Stimulated activated memory B cell treated with anti-CD40 and anti-IgM and Interleukin-4, amounts not matched to agents 10 μg/mL and 1 μg/mL and 100 μg/mL, for 72 hours (primary cell): ENCODE data around the gene SIVA1.

ENCODE experiments used
- ATAC-seq: fragments of 150-1000 bp; cut with Tn5 transposase; 2 replicates; pipeline ENCODE4 v1.10.0; 2021
- H3K27ac Mint-ChIP-seq: one replicate; pipeline ENCODE4 v1.8.0; 2022; ENCODE audit warnings: mild to moderate bottlenecking, mixed read lengths
- H3K27me3 Mint-ChIP-seq: one replicate; pipeline ENCODE4 v1.8.0; 2022; ENCODE audit warnings: mixed read lengths
- H3K36me3 Mint-ChIP-seq: one replicate; pipeline ENCODE4 v1.8.0; 2022; ENCODE audit warnings: mixed read lengths
- H3K4me1 Mint-ChIP-seq: one replicate; pipeline ENCODE4 v1.8.0; 2022; ENCODE audit warnings: mixed read lengths
- H3K4me3 Mint-ChIP-seq: one replicate; pipeline ENCODE4 v1.8.0; 2022; ENCODE audit warnings: mild to moderate bottlenecking, moderate library complexity, mixed read lengths
- H3K9me3 Mint-ChIP-seq: one replicate; pipeline ENCODE4 v1.8.0; 2022; ENCODE audit warnings: mixed read lengths

Gene SIVA1

GRCh38 chr14:104767634-104767918, 14.6 kb downstream of the SIVA1 start:
- Mint-ChIP-seq H3K4me3 (no peak overlapping the region), H3K36me3 (peaks cover 41% of the 10 kb centered on the region)

GRCh38 chr14:104768437-104769323, 15.7 kb downstream of the SIVA1 start:
- H3K9me3 Mint-ChIP-seq, result peaks cover 5% of the 10 kb centered on the region

More at GRCh38 chr14:104767634-104767918, 14.6 kb downstream of the SIVA1 start:
- Mint-ChIP-seq H3K9me3 (peaks cover 5% of the 10 kb centered on the region), H3K27ac (no peak overlapping the region), H3K4me1 (peaks cover 11% of the 10 kb centered on the region), H3K27me3 (no peaks in the 10 kb centered on the region)
- no peak for ATAC-seq

GRCh38 chr14:104769324-104770071, 16.6 kb downstream of the SIVA1 start:
- Mint-ChIP-seq H3K36me3 (peaks cover 56% of the 10 kb centered on the region), H3K27me3 (no peaks in the 10 kb centered on the region), H3K9me3 (peaks cover 5% of the 10 kb centered on the region), H3K4me3 (no peak overlapping the region), H3K4me1 (peaks cover 11% of the 10 kb centered on the region), H3K27ac (no peak overlapping the region)
- no peak for ATAC-seq

More at GRCh38 chr14:104768437-104769323, 15.7 kb downstream of the SIVA1 start:
- peaks cover 11% of the 10 kb centered on the region for H3K4me1 Mint-ChIP-seq
- H3K27ac Mint-ChIP-seq, result no peak overlapping the region
- H3K4me3 Mint-ChIP-seq, result no peak overlapping the region
- peak; percentile 91 for ATAC-seq
- H3K27me3 Mint-ChIP-seq, result no peaks in the 10 kb centered on the region
- H3K36me3 Mint-ChIP-seq, result peaks cover 49% of the 10 kb centered on the region

GRCh38 chr14:104770072-104770579, 17.2 kb downstream of the SIVA1 start:
- Mint-ChIP-seq H3K36me3 (peaks cover 60% of the 10 kb centered on the region), H3K4me3 (no peak overlapping the region), H3K4me1 (peaks cover 11% of the 10 kb centered on the region), H3K27ac (no peak overlapping the region), H3K9me3 (peaks cover 5% of the 10 kb centered on the region), H3K27me3 (no peaks in the 10 kb centered on the region)
- ATAC-seq, result no peak

- no peak overlapping the region for H3K27ac Mint-ChIP-seq
Measured at GRCh38 chr14:104770851-104771272, 17.9 kb downstream of the SIVA1 start.

GRCh38 chr14:104771374-104771773, 18.4 kb downstream of the SIVA1 start:
- no peak overlapping the region for H3K4me3 Mint-ChIP-seq
- H3K27ac Mint-ChIP-seq, result no peak overlapping the region
- ATAC-seq, result no peak
- no peaks in the 10 kb centered on the region for H3K27me3 Mint-ChIP-seq
- peaks cover 50% of the 10 kb centered on the region for H3K36me3 Mint-ChIP-seq
- peaks cover 11% of the 10 kb centered on the region for H3K4me1 Mint-ChIP-seq
- no peaks in the 10 kb centered on the region for H3K9me3 Mint-ChIP-seq

More at GRCh38 chr14:104770851-104771272, 17.9 kb downstream of the SIVA1 start:
- Mint-ChIP-seq H3K4me1 (peaks cover 11% of the 10 kb centered on the region), H3K9me3 (peaks cover 3% of the 10 kb centered on the region), H3K27me3 (no peaks in the 10 kb centered on the region), H3K36me3 (peaks cover 53% of the 10 kb centered on the region), H3K4me3 (no peak overlapping the region)
- no peak for ATAC-seq

- no peak overlapping the region for H3K4me3 Mint-ChIP-seq
- ATAC-seq, result no peak
- no peak overlapping the region for H3K27ac Mint-ChIP-seq
- H3K36me3 Mint-ChIP-seq, result peaks cover 57% of the 10 kb centered on the region
- peaks cover 11% of the 10 kb centered on the region for H3K4me1 Mint-ChIP-seq
- H3K9me3 Mint-ChIP-seq, result no peaks in the 10 kb centered on the region
- no peaks in the 10 kb centered on the region for H3K27me3 Mint-ChIP-seq
Measured at GRCh38 chr14:104771918-104772706, 19.2 kb downstream of the SIVA1 start.

- Mint-ChIP-seq H3K9me3 (no peaks in the 10 kb centered on the region), H3K27me3 (no peaks in the 10 kb centered on the region), H3K4me1 (peaks cover 11% of the 10 kb centered on the region), H3K36me3 (peaks cover 59% of the 10 kb centered on the region), H3K27ac (no peak overlapping the region), H3K4me3 (no peak overlapping the region)
- ATAC-seq, result no peak
Measured at GRCh38 chr14:104772707-104773504, 20.0 kb downstream of the SIVA1 start.

GRCh38 chr14:104773505-104774452, 20.8 kb downstream of the SIVA1 start:
- H3K27me3 Mint-ChIP-seq, result no peaks in the 10 kb centered on the region
- H3K4me3 Mint-ChIP-seq, result no peak overlapping the region
- H3K4me1 Mint-ChIP-seq, result peaks cover 3% of the 10 kb centered on the region
- peak; percentile 35 for ATAC-seq
- H3K9me3 Mint-ChIP-seq, result no peaks in the 10 kb centered on the region
- no peak overlapping the region for H3K27ac Mint-ChIP-seq
- H3K36me3 Mint-ChIP-seq, result peaks cover 59% of the 10 kb centered on the region

GRCh38 chr14:104774453-104775072, 21.6 kb downstream of the SIVA1 start:
- Mint-ChIP-seq H3K4me3 (no peak overlapping the region), H3K36me3 (peaks cover 58% of the 10 kb centered on the region), H3K9me3 (no peaks in the 10 kb centered on the region), H3K27ac (no peak overlapping the region), H3K27me3 (no peaks in the 10 kb centered on the region), H3K4me1 (no peaks in the 10 kb centered on the region)
- no peak for ATAC-seq

GRCh38 chr14:104775073-104775489, 22.1 kb downstream of the SIVA1 start:
- H3K36me3 Mint-ChIP-seq, result peaks cover 53% of the 10 kb centered on the region
- H3K4me3 Mint-ChIP-seq, result no peak overlapping the region

GRCh38 chr14:104776481-104776880, 23.5 kb downstream of the SIVA1 start:
- H3K4me3 Mint-ChIP-seq, result no peak overlapping the region
- no peaks in the 10 kb centered on the region for H3K27me3 Mint-ChIP-seq
- ATAC-seq, result no peak
- H3K9me3 Mint-ChIP-seq, result no peaks in the 10 kb centered on the region
- H3K4me1 Mint-ChIP-seq, result no peaks in the 10 kb centered on the region
- H3K36me3 Mint-ChIP-seq, result peaks cover 40% of the 10 kb centered on the region
- no peak overlapping the region for H3K27ac Mint-ChIP-seq

More at GRCh38 chr14:104775073-104775489, 22.1 kb downstream of the SIVA1 start:
- Mint-ChIP-seq H3K9me3 (no peaks in the 10 kb centered on the region), H3K4me1 (no peaks in the 10 kb centered on the region), H3K27ac (no peak overlapping the region), H3K27me3 (no peaks in the 10 kb centered on the region)
- no peak for ATAC-seq
